ENCODE results near the gene PLA2G15. TPM values are rescaled to one million over a fixed set of nuclear protein-coding genes. Genes with fewer than 3 reads are reported as not detected.

Gene PLA2G15

Small RNAs within 50 kb of the gene (small RNA-seq; reads per million reads assigned to genes)
- not detected for gene RNU6-1262P (ENCODE audit: insufficient read depth)
